ENCODE measurements around the gene TENT5C. TPM values are rescaled to one million over a fixed set of nuclear protein-coding genes. Genes with fewer than 3 reads are reported as not detected.

TENT5C gene
- total RNA-seq, 5 donors from 2014 or later (not counting 1 experiment from before 2014, with no cell fraction given) = 7.6 to 133 (median 11.2) TPM

GRCh38 chr1:117671781-117672501, 66.1 kb downstream of the TENT5C start:
- Mint-ChIP-seq H3K4me1 (peaks cover 2 to 32% (median 19%) of the 10 kb centered on the region in 3 donors), H3K4me3 (no peak overlapping the region), H3K27me3 (no peaks in the 10 kb centered on the region), H3K36me3 (no peaks in the 10 kb centered on the region), H3K27ac (peak overlapping the region in 1 of 2 donors; percentile 73), H3K9me3 (no peaks in the 10 kb centered on the region)
- H3K9me3 ChIP-seq = no peaks in the 10 kb centered on the region
- DNase-seq = peak in 3 of 35 experiments; percentile 44 to 48 (median 47)
- no peaks in the 10 kb centered on the region for H3K36me3 ChIP-seq (ENCODE audit: control insufficient read depth in 2 of 2, extremely low read depth in 1 of 2, insufficient read depth in 1 of 2, low read length in 1 of 2)
- ChIA-PET POLR2A (no interaction called here), CTCF (interaction anchor here in 1 of 2 donors (0.6 to 1.4 kb wide), 4 partner anchors 63 to 137 kb away, joined by 3 to 6 read pairs (median 4); no protein-coding TSS in a partner anchor)
- H3K4me1 ChIP-seq (ENCODE audit: control insufficient read depth in 1 of 2, extremely low read depth in 1 of 2, insufficient read depth in 2 of 2, low read length in 2 of 2) = peaks cover 0 to 16% of the 10 kb centered on the region in 2 experiments
- WGBS (ENCODE audit: insufficient coverage) = 86% methylated on average over 5 of the region's 6 CpGs
- H3K27me3 ChIP-seq (replicated peaks in 1 of 2; ENCODE audit: control insufficient read depth in 2 of 2, extremely low read depth in 1 of 2, insufficient read depth in 2 of 2, low read length in 1 of 2) = peaks cover 0 to 17% of the 10 kb centered on the region in 2 experiments
- H3K27ac ChIP-seq (ENCODE audit: low read length) = no peak overlapping the region
- peak in 1 of 4 experiments; percentile 24 for ATAC-seq (replicated peaks in 1 of 4)
- no peak overlapping the region for H3K4me3 ChIP-seq (ENCODE audit: control insufficient read depth in 1 of 2, extremely low read depth in 1 of 2, low read length in 1 of 2)

GRCh38 chr1:117672756-117673155, 66.9 kb downstream of the TENT5C start:
- Histone ChIP-seq H3K4me1 (ENCODE audit: control insufficient read depth in 1 of 2, extremely low read depth in 1 of 2, insufficient read depth in 2 of 2, low read length in 2 of 2) (peaks cover 0 to 14% of the 10 kb centered on the region in 2 experiments), H3K4me3 (ENCODE audit: control insufficient read depth in 1 of 2, extremely low read depth in 1 of 2, low read length in 1 of 2) (no peak overlapping the region), H3K36me3 (ENCODE audit: control insufficient read depth in 2 of 2, extremely low read depth in 1 of 2, insufficient read depth in 1 of 2, low read length in 1 of 2) (no peaks in the 10 kb centered on the region), H3K9me3 (no peaks in the 10 kb centered on the region), H3K27ac (ENCODE audit: low read length) (no peak overlapping the region), H3K27me3 (replicated peaks in 1 of 2; ENCODE audit: control insufficient read depth in 2 of 2, extremely low read depth in 1 of 2, insufficient read depth in 2 of 2, low read length in 1 of 2) (peaks cover 0 to 17% of the 10 kb centered on the region in 2 experiments)
- Mint-ChIP-seq H3K27ac (no peak overlapping the region), H3K27me3 (no peaks in the 10 kb centered on the region), H3K4me3 (no peak overlapping the region), H3K36me3 (no peaks in the 10 kb centered on the region), H3K4me1 (peaks cover 0 to 26% (median 15%) of the 10 kb centered on the region in 3 donors), H3K9me3 (no peaks in the 10 kb centered on the region)
- ATAC-seq (replicated peaks in 1 of 4) = no peak
- 94% methylated on average over 10 of the region's 12 CpGs for WGBS (ENCODE audit: insufficient coverage)
- ChIA-PET POLR2A (interaction anchor here in 1 of 2 donors (0.6 kb wide), 1 partner anchor 64 kb away, joined by 3 read pairs; no protein-coding TSS in a partner anchor), CTCF (interaction anchor here (0.7 to 4.4 kb wide), 8 partner anchors 9 to 163 kb away, joined by 3 to 76 read pairs (median 8); no protein-coding TSS in a partner anchor)
- DNase-seq = no peak

- Mint-ChIP-seq H3K9me3 (no peaks in the 10 kb centered on the region), H3K27ac (no peak overlapping the region), H3K4me1 (peaks cover 0 to 22% (median 11%) of the 10 kb centered on the region in 3 donors), H3K36me3 (no peaks in the 10 kb centered on the region), H3K4me3 (no peak overlapping the region), H3K27me3 (no peaks in the 10 kb centered on the region)
- Histone ChIP-seq H3K9me3 (no peaks in the 10 kb centered on the region), H3K4me3 (ENCODE audit: control insufficient read depth in 1 of 2, extremely low read depth in 1 of 2, low read length in 1 of 2) (no peak overlapping the region), H3K36me3 (ENCODE audit: control insufficient read depth in 2 of 2, extremely low read depth in 1 of 2, insufficient read depth in 1 of 2, low read length in 1 of 2) (no peaks in the 10 kb centered on the region), H3K27ac (ENCODE audit: low read length) (no peak overlapping the region), H3K27me3 (replicated peaks in 1 of 2; ENCODE audit: control insufficient read depth in 2 of 2, extremely low read depth in 1 of 2, insufficient read depth in 2 of 2, low read length in 1 of 2) (peaks cover 0 to 17% of the 10 kb centered on the region in 2 experiments), H3K4me1 (ENCODE audit: control insufficient read depth in 1 of 2, extremely low read depth in 1 of 2, insufficient read depth in 2 of 2, low read length in 2 of 2) (peaks cover 0 to 13% of the 10 kb centered on the region in 2 experiments)
- WGBS (ENCODE audit: insufficient coverage) = no CpG with 5 or more reads among the region's 2 CpGs
- no peak for ATAC-seq (replicated peaks in 1 of 4)
- ChIA-PET POLR2A (interaction anchor here in 1 of 2 donors (0.6 to 1.7 kb wide), 2 partner anchors 60 to 64 kb away, joined by 3 to 6 read pairs; no protein-coding TSS in a partner anchor), CTCF (interaction anchor here (0.7 to 5.5 kb wide), 19 partner anchors 9 to 165 kb away, joined by 3 to 76 read pairs (median 6); partner anchors contain the start of gene TENT5C (in 1 of the 2))
- DNase-seq = no peak
Observed at GRCh38 chr1:117673405-117673804, 67.6 kb downstream of the TENT5C start.

- POLR2A ChIA-PET = interaction anchor here in 1 of 2 donors (1.0 to 1.7 kb wide), 5 partner anchors 8 to 67 kb away, joined by 3 to 9 read pairs (median 4); no protein-coding TSS in a partner anchor
- H3K4me1 Mint-ChIP-seq = peaks cover 0 to 22% (median 11%) of the 10 kb centered on the region in 3 donors
- Histone ChIP-seq H3K9me3 (no peaks in the 10 kb centered on the region), H3K27ac (ENCODE audit: low read length) (no peak overlapping the region), H3K4me1 (ENCODE audit: control insufficient read depth in 1 of 2, extremely low read depth in 1 of 2, insufficient read depth in 2 of 2, low read length in 2 of 2) (peaks cover 0 to 13% of the 10 kb centered on the region in 2 experiments), H3K27me3 (replicated peaks in 1 of 2; ENCODE audit: control insufficient read depth in 2 of 2, extremely low read depth in 1 of 2, insufficient read depth in 2 of 2, low read length in 1 of 2) (peaks cover 0 to 17% of the 10 kb centered on the region in 2 experiments), H3K4me3 (ENCODE audit: control insufficient read depth in 1 of 2, extremely low read depth in 1 of 2, low read length in 1 of 2) (no peak overlapping the region), H3K36me3 (ENCODE audit: control insufficient read depth in 2 of 2, extremely low read depth in 1 of 2, insufficient read depth in 1 of 2, low read length in 1 of 2) (no peaks in the 10 kb centered on the region)
- CTCF ChIA-PET = interaction anchor here (0.7 to 5.5 kb wide), 36 partner anchors 9 to 166 kb away, joined by 3 to 76 read pairs (median 5); partner anchors contain the start of gene TENT5C (in 1 of the 2)
- no peaks in the 10 kb centered on the region for H3K9me3 Mint-ChIP-seq
- H3K36me3 Mint-ChIP-seq = no peaks in the 10 kb centered on the region
- H3K27me3 Mint-ChIP-seq = no peaks in the 10 kb centered on the region
- no peak overlapping the region for H3K4me3 Mint-ChIP-seq
- H3K27ac Mint-ChIP-seq = peak overlapping the region in 1 of 2 donors; percentile 11
- DNase-seq = peak in 34 of 35 experiments; percentile 35 to 79 (median 57)
- WGBS (ENCODE audit: insufficient coverage) = 57% methylated on average over 6 of the region's 10 CpGs
- peak; percentile 75 to 91 (median 80) for ATAC-seq (replicated peaks in 1 of 4)
Observed at GRCh38 chr1:117674521-117675400, 68.9 kb downstream of the TENT5C start.

GRCh38 chr1:117675907-117676430, 70.1 kb downstream of the TENT5C start:
- POLR2A ChIA-PET = interaction anchor here (0.6 to 0.8 kb wide), 2 partner anchors 11 to 94 kb away, joined by 3 to 8 read pairs; no protein-coding TSS in a partner anchor

More at GRCh38 chr1:117675907-117676430, 70.1 kb downstream of the TENT5C start:
- CTCF ChIA-PET = interaction anchor here (0.6 to 5.5 kb wide), 7 partner anchors 18 to 163 kb away, joined by 3 to 76 read pairs (median 7); partner anchors contain the start of gene TENT5C (in 1 of the 2)
- Mint-ChIP-seq H3K27ac (no peak overlapping the region), H3K4me1 (peaks cover 0 to 19% (median 11%) of the 10 kb centered on the region in 3 donors), H3K27me3 (no peaks in the 10 kb centered on the region), H3K9me3 (no peaks in the 10 kb centered on the region), H3K36me3 (no peaks in the 10 kb centered on the region), H3K4me3 (no peak overlapping the region)
- no peak for ATAC-seq (replicated peaks in 1 of 4)
- no peaks in the 10 kb centered on the region for H3K36me3 ChIP-seq (ENCODE audit: control insufficient read depth in 2 of 2, extremely low read depth in 1 of 2, insufficient read depth in 1 of 2, low read length in 1 of 2)
- H3K27me3 ChIP-seq (replicated peaks in 1 of 2; ENCODE audit: control insufficient read depth in 2 of 2, extremely low read depth in 1 of 2, insufficient read depth in 2 of 2, low read length in 1 of 2) = peaks cover 0 to 17% of the 10 kb centered on the region in 2 experiments
- no peak overlapping the region for H3K4me3 ChIP-seq (ENCODE audit: control insufficient read depth in 1 of 2, extremely low read depth in 1 of 2, low read length in 1 of 2)
- no peak for DNase-seq
- 89% methylated on average over 2 of the region's 3 CpGs for WGBS (ENCODE audit: insufficient coverage)
- no peak overlapping the region for H3K27ac ChIP-seq (ENCODE audit: low read length)
- H3K4me1 ChIP-seq (ENCODE audit: control insufficient read depth in 1 of 2, extremely low read depth in 1 of 2, insufficient read depth in 2 of 2, low read length in 2 of 2) = peaks cover 0 to 13% of the 10 kb centered on the region in 2 experiments
- no peaks in the 10 kb centered on the region for H3K9me3 ChIP-seq

All from T-cell (primary cell).